AG04450 (cell line): Measurements from ENCODE around the gene UBE2E2. TPM values are rescaled to one million over a fixed set of nuclear protein-coding genes. Genes with fewer than 3 reads are reported as not detected.

Experiments
- CTCF ChIA-PET: fragments of 300-600, 350-600 bp; formaldehyde crosslinking; extraction: SDS; loops from one replicate; lab custom pipeline; 2022; ENCODE audit warnings: antibody characterized with exemption, inconsistent platforms; lab: Charles Lee
- POLR2A ChIA-PET: fragments of 350-600 bp; formaldehyde crosslinking; extraction: SDS; loops from one replicate; lab custom pipeline; 2021; ENCODE audit warnings: antibody characterized with exemption, inconsistent platforms; lab: Yijun Ruan, JAX
- DNase-seq: peaks from one replicate; pipeline ENCODE4 v3.0.0-alpha.2; 2011; ENCODE audit warnings: low read depth, low spot score
- H3K27ac ChIP-seq: one replicate; pipeline ENCODE4 v1.5.1; 2012; ENCODE audit warnings: low read depth, low read length, control low read depth
- H3K27me3 ChIP-seq: one replicate; pipeline ENCODE4 v1.6.0; 2012; ENCODE audit warnings: low read length; ENCODE audit not compliant: control insufficient read depth, insufficient read depth
- H3K4me3 ChIP-seq: 2 replicates; pipeline ENCODE4 v1.5.1; 2011; ENCODE audit warnings: mild to moderate bottlenecking, low read depth, low read length, control low read depth
- H3K9me3 ChIP-seq: 2 replicates; pipeline ENCODE4 v1.5.1; 2012; ENCODE audit warnings: low read length; ENCODE audit not compliant: control insufficient read depth, insufficient read depth
- CTCF ChIP-seq: IDR thresholded peaks from 2 replicates; pipeline ENCODE4 v1.5.1; 2011; ENCODE audit warnings: low read depth, low read length, control low read depth, inconsistent platforms
- polyA plus RNA-seq: library from polyadenylated mRNA; depleted of rRNA; stranded (reverse); fragments of >200 nt; gene quantifications from 2 replicates; pipeline ENCODE4 v1.2.3, GENCODE V29; 2011

The UBE2E2 gene
- polyA plus RNA-seq, 1 experiment: 43.2 TPM

GRCh38 chr3:23435318-23435717 is 232.2 kb downstream of the UBE2E2 start:
- H3K27me3 ChIP-seq: no peaks in the 10 kb centered on the region
- no peak overlapping the region for H3K4me3 ChIP-seq
- TF ChIP-seq CTCF: no peak
- CTCF ChIA-PET: no interaction called here
- POLR2A ChIA-PET: interaction anchor here (0.6 kb wide), 1 partner anchor 486 kb away, joined by 6 read pairs; no protein-coding TSS in a partner anchor
- DNase-seq: no peak
- no peaks in the 10 kb centered on the region for H3K9me3 ChIP-seq
- no peak overlapping the region for H3K27ac ChIP-seq

GRCh38 chr3:23435904-23436303 is 232.8 kb downstream of the UBE2E2 start:
- Histone ChIP-seq H3K9me3 (no peaks in the 10 kb centered on the region), H3K27ac (no peak overlapping the region), H3K4me3 (no peak overlapping the region), H3K27me3 (no peaks in the 10 kb centered on the region)
- POLR2A ChIA-PET: no interaction called here
- CTCF ChIA-PET: no interaction called here
- no peak for TF ChIP-seq CTCF
- no peak for DNase-seq

GRCh38 chr3:23437484-23438145 is 234.5 kb downstream of the UBE2E2 start:
- H3K4me3 ChIP-seq: no peak overlapping the region
- no peaks in the 10 kb centered on the region for H3K27me3 ChIP-seq
- DNase-seq: no peak
- TF ChIP-seq CTCF: no peak
- H3K27ac ChIP-seq: no peak overlapping the region
- H3K9me3 ChIP-seq: no peaks in the 10 kb centered on the region
- ChIA-PET POLR2A (no interaction called here), CTCF (no interaction called here)

- no peak overlapping the region for H3K4me3 ChIP-seq
- ChIA-PET CTCF (no interaction called here), POLR2A (no interaction called here)
- H3K9me3 ChIP-seq: no peaks in the 10 kb centered on the region
- no peak for TF ChIP-seq CTCF
- DNase-seq: no peak
- H3K27me3 ChIP-seq: no peaks in the 10 kb centered on the region
- H3K27ac ChIP-seq: no peak overlapping the region
These were observed 235.5 kb downstream of the UBE2E2 start for GRCh38 chr3:23438657-23439056.

GRCh38 chr3:23439080-23439479 is 236.0 kb downstream of the UBE2E2 start:
- Histone ChIP-seq H3K9me3 (no peaks in the 10 kb centered on the region), H3K4me3 (no peak overlapping the region), H3K27ac (no peak overlapping the region), H3K27me3 (no peaks in the 10 kb centered on the region)
- ChIA-PET CTCF (no interaction called here), POLR2A (no interaction called here)
- TF ChIP-seq CTCF: no peak
- no peak for DNase-seq
